HG02852 (cell line): ENCODE data around the gene USP12.
"Not testable (repeated sequence)": the region's sequence is repeated elsewhere in the genome, so short reads cannot be mapped to it uniquely, and the experiment has no call there.

Experiments
- ATAC-seq: cut with Tn5 transposase; IDR thresholded peaks from one replicate; pipeline ENCODE4 v1.9.1; 2021; ENCODE audit warnings: mild to moderate bottlenecking, moderate library complexity; ENCODE audit not compliant: unreplicated experiment

Gene USP12

DNA sequence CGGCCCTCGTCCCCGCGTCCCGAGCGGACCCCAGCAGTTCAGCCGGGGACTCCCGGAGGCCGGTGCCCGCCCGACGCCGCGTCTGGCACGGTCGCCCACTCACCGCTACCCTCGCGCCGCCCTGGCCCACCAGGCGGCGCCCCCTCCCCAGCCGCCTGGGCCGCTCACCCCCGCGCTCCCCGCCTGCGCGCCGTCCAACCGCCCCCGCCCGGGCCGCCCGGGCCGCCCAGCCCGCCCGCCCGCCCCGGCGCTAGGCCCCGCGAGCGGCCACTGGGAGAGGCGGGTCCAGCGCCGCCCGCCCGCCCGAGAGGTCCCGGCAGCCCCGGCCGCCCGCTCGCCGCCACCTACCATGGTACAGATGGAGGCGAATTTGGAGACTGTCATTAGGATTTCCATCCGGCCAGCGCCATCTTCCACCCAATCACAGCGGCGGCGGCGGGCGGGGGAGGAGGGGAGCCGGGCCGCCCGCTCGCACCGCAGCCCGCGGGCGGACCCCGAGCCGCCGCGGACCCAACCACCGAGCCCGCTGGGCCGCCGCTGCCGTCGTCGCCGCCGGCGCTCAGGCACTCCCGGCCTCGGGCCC, at the start of gene USP12:
TSS of gene USP12 (minus strand) at position 568 of the 583 bp plus-strand sequence. CDS start at position 396, 172 bp downstream.
- ATAC-seq = peak; percentile 19

DNA sequence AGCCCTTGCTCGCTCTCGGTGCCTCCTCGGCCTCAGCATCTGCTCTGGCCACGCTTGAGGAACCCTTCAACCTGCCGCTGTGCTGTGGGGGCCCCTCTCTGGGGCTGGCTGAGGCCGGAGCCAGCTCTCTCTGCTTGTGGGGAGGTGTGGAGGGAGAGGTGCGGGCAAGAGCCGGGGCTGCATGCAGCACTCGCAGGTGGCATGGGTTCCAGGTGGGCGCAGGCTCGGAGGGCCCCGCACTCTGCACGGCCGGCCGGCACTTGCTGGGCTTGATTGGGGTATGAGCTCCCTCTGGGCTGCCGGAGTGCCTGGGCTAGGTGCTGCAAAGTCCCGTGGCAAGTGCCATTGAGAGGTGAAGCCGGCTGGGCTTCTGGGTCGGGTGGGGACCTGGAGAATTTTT, 48.0 kb upstream of the USP12 start:
- no peak for ATAC-seq

- ATAC-seq = not testable (repeated sequence)
These were observed 47.2 kb upstream of the USP12 start for GRCh38 chr13:27218861-27219260.

DNA sequence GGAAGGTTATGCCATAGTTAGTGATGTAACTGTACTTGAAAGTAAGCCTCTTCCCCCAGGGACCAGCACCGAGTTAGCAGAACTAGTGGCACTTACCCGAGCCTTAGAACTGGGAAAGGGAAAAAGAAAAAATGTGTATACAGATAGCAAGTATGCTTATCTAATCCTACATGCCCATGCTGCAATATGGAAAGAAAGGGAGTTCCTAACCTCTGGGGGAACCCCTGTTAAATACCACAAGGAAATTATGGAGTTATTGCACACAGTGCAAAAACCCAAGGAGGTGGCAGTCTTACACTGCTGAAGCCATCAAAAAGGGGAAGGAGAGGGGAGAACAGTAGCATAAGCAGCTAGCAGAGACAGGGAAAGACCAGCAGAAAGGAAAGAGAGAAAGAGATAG, 46.2 kb upstream of the USP12 start:
- ATAC-seq = not testable (repeated sequence)

DNA sequence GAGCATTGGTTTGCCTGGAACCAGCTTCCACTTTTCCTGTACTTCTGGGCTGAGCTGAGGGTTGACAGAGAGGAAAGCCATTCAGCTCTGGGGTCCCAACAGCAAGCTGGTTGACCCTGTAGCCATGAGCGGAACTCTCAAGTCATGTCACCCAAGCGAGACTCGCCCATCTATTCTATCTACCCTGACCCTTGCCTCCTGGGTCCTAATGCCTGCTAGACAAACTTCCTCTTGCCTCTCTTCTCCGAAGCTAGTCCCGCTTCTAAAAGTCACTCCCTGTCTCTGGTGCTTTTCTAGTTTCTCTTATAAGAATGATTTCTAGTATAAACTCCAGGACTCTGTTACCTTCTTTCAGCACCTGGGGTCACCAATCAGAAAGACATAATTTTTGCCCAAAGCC, 41.8 kb upstream of the USP12 start:
- ATAC-seq = not testable (repeated sequence)

DNA sequence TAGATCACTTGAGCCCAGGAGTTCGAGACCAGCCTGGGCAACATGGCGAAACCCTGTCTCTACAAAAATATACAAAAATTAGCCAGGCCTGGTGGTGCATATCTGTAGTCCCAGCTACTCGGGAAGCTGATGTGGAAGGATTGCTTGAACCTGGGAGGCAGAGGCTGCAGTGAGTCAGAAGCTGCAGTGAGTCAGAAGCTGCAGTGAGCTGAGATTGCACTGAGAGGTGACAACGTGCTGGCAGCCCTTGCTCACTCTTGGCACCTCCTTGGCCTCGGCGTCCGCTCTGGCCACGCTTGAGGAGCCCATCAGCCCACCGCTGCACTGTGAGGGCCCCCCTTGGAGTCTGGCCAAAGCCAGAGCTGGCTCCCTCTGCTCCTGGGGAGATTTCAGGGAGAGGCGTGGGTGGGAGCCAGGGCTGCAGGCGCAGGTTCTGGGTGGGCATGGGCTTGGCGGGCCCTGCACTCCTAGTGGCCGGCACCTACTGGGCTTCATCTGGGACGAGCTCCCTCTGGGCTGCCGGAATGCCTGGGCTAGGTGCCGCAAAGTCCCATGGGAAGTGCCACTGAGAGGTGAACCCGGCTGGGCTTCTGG, 40.3 kb upstream of the USP12 start:
- no peak for ATAC-seq

GRCh38 chr13:27211271-27211670, 39.7 kb upstream of the USP12 start:
- no peak for ATAC-seq

DNA sequence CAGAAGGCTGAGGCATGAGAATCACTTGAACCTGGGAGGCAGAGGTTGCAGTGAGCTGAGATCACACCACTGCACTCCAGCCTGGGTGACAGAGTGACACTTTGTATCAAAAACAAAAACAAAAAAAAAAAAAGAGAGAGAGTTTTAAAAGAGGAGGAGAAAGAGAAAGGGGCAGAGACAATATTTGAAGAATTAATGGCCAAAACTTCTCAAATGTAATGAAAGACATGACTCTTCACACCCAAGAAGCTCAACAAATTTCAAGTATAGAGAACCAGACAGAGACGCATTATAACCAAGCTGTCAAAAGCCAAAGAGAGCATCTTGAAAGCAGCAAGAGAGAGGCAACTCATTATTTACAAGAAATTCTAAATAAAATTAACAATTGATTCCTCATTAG, 36.9 kb upstream of the USP12 start:
- ATAC-seq = no peak

DNA sequence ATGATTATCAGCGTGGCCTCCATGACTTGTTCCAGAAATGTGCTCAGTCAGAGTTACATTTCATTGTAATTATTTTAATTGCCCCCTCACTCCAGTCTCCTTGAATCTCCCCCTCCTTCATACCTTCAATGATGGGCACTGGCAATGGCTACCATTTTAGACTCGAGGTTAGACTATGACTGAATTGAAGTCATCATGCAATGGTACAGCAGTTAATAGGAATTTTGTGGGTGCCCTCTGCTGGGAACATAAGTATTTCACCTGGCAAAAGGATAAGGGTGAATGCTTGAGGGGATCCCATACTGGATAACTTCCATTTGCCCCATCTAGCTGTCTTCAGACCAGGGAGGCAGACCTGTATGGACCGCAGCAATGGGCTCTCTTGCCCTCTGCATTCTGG, 32.2 kb upstream of the USP12 start:
- ATAC-seq = no peak

- ATAC-seq = no peak
These were observed 31.6 kb upstream of the USP12 start for GRCh38 chr13:27203186-27203585.

DNA sequence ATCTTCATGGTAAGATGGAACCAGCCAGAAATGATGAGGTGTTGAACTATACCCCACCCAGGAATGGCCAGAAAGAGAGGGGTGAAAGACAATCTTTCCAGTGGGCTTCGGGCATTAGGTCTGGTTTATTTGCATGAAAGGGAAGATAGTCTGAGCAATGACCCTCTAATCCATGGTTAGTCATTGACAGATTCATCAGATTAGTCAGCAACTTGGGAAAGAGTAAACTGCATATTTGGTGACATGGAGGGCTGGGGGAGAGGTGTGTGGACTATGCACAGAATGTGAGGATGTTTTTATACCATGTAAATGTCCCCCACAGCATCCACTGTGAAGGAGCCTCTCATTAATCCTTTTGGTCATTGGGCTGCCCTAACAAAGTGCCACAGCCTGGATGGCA, 30.1 kb upstream of the USP12 start:
- no peak for ATAC-seq

DNA sequence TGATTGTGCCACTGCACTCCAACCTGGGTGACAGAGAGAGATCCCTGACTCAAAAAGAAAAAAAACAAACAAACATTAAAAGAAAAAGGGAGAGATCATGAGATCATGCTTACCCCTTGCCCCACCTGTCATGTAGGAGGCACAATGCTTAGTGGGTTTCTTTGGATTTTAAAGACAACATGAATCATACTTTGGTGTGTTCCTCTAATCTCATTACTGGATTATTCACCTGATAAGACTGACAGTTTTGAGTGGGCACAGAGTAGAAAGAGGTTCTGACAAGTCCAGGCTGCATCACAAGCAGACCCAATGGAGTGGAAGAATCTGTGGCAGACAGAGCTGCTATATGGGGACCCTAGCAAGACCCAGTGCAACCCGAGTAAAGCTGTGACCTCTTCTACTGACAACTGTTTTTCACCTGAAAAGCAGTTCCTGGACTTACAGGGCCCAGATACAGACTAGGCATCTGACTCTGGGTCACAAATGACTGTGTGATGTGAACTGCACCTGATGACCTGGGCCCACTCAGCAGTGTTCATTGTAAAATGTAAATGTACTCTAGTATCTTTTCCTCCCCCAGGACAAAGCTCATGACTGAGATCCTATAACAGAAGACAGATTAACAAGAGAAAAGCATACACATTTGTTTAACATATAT, 28.9 kb upstream of the USP12 start:
- ATAC-seq = no peak

- ATAC-seq = no peak
These were observed 28.1 kb upstream of the USP12 start for GRCh38 chr13:27199696-27200095.

GRCh38 chr13:27199211-27199610, 27.6 kb upstream of the USP12 start:
- no peak for ATAC-seq

- no peak for ATAC-seq
These were observed 23.5 kb upstream of the USP12 start for GRCh38 chr13:27194895-27195764.

GRCh38 chr13:27194209-27194608, 22.6 kb upstream of the USP12 start:
- no peak for ATAC-seq

DNA sequence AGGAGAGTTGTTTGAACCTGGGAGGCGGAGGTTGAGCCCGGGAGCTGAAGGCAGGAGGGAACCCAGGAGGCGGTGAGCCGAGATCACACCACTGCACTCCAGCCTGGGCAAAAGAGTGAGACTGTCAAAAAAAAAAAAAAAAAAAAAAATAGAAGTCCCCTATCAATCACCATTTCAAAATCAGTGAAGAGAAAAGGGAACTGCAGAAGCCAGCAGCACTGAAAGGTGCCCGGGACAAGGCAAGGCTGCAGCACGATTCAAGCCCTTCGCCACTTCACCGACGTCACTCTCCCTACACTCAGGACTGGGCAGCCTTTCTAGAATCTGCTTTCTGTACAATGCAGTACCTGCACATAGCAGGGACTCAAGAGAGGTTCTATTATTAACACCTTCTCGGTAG, 21.9 kb upstream of the USP12 start:
- ATAC-seq = no peak

- no peak for ATAC-seq
These were observed 21.4 kb upstream of the USP12 start for GRCh38 chr13:27192973-27193372.

GRCh38 chr13:27192367-27192766, 20.8 kb upstream of the USP12 start:
- ATAC-seq = not testable (repeated sequence)

GRCh38 chr13:27189192-27189591, 17.6 kb upstream of the USP12 start:
- no peak for ATAC-seq

GRCh38 chr13:27188239-27188638, 16.6 kb upstream of the USP12 start:
- ATAC-seq = no peak

DNA sequence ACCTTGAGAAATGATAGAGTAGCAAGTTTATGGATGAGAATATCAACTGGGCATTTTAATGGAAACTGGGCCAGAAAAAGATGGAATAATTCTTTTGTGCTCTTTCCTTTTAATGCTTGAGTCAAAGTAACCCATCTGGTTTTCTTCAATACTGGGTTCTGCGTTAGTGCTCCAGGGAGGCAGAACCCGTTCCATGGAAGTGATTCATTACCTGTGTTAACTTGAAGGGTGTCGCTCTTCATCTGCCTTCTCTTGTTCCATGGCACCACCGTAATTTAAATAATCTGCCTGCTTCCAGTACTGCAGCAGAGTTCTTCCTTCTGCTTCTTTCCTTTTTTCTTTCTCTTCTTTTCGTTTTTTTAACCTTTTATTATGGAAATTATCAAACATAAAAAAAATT, 14.7 kb upstream of the USP12 start:
- no peak for ATAC-seq
